HG03521 (cell line): ENCODE measurements around the gene RBFA.
"Not testable (repeated sequence)": the region's sequence is repeated elsewhere in the genome, so short reads cannot be mapped to it uniquely, and the experiment has no call there.

Experiments
- ATAC-seq: cut with Tn5 transposase; IDR thresholded peaks from one replicate; pipeline ENCODE4 v1.9.1; 2021; ENCODE audit warnings: mild to moderate bottlenecking, moderate library complexity; ENCODE audit not compliant: unreplicated experiment

RBFA gene

GRCh38 chr18:80027719-80028118 lies 6.5 kb upstream of the RBFA start:
- ATAC-seq: not testable (repeated sequence)

DNA sequence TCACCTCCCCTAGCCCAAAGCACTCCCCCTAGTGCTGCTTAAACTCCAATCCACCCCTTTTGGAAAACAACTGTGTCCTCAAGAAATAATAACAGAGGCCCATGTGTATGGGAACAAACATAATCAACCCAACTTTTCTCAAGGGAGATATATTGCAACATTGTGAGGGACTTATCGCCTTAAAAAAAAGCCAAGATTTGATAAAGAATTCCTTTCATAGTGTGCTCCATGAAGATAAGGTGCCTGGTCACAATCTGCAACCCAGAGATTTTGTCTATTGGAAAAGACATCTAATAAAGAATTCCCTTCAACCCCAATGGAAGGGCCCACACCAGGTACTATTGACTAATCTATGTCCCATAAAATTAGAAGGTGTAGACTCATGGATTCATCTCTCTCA lies 4.5 kb upstream of the RBFA start:
- no peak for ATAC-seq

DNA sequence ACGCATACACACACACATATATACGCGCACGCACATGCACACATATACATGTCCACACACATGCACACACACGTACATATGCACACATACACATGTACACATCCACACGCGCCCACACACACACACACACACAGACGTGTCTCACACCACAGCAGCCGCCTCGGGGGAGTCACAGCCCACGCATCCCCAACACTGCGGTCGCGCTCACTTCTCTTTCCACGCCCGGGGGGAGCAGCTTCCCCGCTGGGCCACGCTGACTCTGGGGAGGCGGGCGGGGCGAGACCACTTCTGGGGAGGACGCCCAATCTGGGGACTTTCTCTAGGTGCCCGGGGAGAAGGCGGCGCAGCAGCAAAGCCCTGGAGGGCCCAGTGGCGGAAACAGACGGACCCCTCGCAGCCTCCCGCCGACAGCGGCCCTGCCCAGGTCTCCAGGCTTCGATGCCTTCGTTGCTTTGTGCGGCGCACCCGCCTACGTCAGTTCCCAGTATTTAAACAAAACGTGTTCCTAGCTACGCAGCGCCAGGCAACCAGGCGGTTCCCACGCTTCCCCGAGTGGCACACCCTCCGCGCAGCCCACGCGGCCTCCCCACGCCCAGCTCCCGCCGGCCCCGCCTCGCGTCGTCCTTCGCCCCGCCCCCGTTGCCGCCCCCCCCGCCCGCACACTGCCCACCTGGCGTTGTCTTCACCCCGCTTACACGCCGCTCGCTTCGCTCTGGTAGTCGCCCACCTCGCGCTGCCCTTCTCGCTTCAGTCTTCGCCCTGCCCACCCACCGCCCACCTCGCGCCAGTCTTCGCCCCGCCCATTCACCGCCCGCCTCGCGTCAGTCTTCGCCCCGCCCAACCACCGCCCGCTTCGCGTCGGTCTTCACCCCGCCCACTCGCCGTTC lies 810 bp upstream of the RBFA start:
- peak; percentile 46 for ATAC-seq

DNA sequence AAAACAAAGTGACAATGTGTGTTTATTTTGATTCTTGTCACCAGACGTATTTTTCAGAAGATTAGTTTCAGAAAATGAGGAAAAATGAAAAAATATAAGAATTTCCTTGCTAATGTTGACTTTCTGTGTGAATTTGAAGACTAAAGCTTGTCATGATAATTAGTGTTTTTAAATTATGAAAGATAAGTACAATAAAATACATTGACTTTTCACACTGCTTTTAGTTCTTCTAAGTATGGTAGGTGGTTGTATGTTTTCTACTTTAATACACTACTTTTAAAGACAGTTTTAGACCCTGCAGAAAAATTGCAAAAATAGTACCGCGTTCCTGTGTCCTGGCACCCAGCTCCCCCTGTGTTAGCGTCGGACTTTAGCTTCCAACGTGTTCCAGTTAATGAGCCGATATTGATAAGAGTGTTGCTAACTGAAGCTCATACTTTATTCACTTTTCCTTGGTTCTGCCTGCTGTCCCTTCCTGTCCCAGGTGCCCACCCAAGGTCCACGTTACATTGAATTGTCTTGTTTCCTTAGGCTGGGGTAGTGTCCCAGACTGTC lies 695 bp downstream of the RBFA start:
- ATAC-seq: no peak

DNA sequence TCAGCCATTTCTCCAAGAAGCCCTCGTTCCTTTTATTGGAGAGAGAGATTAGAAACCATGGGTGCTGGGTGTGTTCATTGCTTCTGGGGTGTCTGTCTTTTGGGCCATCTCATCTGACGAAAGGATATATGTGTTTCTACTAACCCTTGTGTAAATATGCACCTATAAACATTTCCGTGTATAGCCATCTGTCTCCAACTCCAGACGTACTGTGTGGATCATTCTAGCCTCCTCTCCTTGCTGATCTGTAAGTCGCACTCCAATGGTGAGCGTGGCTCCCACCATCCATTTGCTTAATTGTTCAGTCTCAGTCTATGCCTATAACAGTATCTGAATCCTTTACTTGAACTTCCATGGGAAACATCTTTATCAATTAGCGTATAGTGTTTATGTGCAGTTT lies 1.8 kb downstream of the RBFA start:
- ATAC-seq: no peak

DNA sequence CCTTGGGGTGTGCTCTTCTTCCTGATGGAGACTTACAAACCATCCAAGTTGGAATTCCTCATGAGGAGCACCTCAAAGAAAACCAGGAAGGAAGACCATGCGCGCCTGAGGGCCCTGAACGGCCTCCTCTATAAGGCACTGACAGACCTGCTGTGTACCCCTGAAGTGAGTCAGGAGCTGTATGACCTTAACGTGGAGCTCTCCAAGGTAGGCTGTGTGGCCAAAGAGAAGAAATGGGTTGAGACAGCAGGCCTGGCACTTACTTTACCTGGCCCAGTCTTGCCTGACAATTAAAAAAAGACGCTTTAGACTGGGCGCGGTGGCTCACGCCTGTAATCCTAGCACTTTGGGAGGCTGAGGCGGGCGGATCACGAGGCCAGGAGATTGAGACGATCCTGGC lies 3.1 kb downstream of the RBFA start:
- no peak for ATAC-seq

GRCh38 chr18:80037869-80038630 lies 3.8 kb downstream of the RBFA start:
- ATAC-seq: no peak

DNA sequence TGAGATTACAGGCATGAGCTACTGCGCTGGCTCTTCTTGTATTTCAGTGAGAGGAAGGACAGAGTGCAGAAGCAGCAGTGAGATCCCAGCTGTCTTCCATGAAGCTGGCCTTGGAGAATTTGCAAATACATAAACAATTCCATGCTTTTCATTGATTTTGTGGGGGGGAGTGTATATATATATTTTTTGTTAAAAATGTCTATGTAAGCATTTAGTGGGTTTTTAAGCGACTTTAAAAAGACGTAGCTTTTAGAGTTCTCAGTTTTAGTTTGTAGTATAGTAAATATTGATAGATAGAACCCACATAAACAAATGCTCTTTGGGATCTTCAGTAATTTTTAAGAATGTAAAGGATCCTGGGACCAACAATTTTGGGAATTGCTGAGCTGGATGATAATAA lies 6.3 kb downstream of the RBFA start:
- no peak for ATAC-seq

DNA sequence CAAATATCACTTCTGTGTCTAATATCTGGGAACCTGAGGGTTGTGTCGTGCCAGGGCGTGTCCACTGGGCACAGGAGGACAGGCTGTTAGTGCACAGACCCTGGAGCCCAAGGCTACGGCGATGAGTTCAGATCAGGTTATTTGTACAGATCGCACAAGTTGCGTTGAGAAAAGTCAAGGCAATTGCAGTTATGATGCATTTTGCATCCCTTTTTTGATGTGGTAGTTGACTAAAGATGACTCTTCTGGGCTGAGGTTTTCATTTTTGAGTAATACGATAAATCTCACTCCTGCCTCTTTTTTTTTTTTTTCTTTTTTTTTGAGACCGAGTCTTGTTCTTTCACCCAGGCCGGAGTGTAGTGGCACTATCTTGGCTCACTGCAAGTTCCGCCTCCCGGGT lies 7.2 kb downstream of the RBFA start:
- no peak for ATAC-seq

DNA sequence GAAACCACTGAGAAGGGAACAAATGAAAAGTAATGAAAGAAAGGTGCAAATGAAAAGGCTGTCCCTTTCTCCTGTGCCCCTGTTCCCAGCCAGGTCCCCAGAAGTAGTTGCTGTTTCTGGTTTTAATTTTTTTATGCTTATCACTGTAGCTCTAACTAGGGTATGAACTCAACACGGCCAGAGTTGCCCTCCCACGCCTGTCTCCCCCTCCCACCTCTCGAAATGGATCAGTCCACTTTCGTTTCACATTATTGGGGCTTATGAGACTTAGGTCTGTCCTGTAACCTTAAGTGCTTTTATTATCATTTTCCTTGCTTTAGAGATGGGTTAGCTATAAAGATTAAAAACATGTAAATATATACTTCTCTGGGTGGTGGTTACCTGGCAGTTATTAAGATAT lies 8.6 kb downstream of the RBFA start:
- no peak for ATAC-seq

GRCh38 chr18:80044072-80044471 lies 9.8 kb downstream of the RBFA start:
- no peak for ATAC-seq

DNA sequence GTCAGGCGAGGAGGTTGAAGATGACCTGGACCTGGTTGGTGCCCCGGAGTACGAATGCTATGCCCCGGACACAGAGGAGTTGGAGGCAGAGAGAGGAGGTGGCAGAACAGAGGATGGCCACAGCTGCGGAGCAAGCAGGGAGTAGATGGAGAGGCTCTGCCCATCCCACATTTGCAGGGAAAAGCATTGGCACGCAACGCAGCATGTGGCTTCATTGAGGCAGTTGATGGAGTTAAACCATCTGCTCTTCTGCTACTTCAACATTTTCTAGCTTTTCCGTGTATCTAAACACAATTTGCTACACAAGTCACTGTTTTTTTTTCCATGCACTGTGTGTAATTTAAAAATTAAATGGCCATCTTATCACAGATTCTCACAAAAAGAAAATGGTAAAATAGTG lies 11.8 kb downstream of the RBFA start:
- ATAC-seq: no peak

GRCh38 chr18:80046431-80046830 lies 12.2 kb downstream of the RBFA start:
- ATAC-seq: no peak

DNA sequence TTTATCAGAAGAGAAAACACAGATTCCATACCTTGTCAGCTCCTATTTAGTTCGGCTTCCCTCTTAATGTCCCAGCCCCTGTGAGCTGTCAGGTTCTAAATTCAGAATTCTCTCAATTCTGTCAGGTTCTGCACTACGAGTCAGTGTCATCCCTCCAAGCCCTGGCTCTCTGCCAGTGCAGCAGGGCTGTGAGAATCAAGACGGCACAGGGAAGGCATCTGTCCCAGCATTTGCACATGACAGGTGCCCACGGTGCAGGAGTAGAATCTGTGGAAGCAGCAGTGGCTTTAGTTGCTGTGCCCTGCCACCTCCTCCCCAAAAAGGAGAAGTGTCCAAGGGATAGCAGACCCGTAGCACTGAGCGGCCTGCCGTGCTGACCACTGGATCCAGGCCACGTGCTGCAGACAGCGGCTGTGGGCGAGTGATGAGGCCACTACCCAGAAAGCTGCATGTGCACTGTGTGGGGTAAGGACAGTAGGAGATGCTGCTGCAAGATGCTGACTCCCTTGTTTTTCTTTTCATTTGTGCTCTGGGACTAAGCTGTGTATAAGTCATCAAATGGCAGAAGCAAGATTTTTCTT lies 12.8 kb downstream of the RBFA start:
- no peak for ATAC-seq

DNA sequence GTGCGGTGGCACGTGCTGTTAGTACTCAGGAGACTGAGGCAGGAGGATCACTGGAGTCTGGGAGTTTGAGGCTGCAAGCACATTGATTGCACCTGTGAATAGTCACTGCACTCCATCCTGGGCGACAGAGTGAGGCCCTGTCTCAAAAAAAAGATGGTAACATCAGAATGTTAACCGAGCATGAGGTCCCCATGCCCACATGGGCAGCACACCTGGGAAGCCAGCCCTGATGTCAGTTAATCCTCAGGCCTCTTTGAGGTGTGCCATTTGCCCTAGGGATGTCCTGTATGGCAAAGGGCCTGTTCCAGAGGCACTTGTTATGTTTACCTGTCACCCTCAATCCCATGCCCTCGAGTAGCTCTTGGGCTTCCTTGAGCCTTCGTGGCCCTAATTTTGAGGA lies 16.6 kb downstream of the RBFA start:
- no peak for ATAC-seq

- ATAC-seq: no peak
These were observed 21.9 kb downstream of the RBFA start for GRCh38 chr18:80056095-80056494.

DNA sequence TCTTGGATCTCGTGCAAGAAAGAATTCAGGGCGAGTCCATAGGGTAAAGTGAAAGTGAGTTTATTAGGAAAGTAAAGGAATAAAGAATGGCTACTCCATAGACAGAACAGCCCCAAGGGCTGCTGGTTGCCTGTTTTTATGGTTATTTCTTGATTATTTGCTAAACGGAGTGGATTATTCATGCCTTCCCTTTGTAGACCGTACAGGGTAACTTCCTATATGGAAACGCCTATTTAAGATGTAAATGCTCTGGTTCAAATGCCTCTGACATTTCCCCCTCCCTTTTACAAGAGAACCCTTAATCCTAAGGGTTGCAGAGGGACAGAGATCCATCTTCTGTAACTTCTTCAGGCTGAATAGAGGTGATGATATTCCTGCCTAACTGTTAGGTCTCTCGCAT lies 25.7 kb downstream of the RBFA start:
- ATAC-seq: no peak

DNA sequence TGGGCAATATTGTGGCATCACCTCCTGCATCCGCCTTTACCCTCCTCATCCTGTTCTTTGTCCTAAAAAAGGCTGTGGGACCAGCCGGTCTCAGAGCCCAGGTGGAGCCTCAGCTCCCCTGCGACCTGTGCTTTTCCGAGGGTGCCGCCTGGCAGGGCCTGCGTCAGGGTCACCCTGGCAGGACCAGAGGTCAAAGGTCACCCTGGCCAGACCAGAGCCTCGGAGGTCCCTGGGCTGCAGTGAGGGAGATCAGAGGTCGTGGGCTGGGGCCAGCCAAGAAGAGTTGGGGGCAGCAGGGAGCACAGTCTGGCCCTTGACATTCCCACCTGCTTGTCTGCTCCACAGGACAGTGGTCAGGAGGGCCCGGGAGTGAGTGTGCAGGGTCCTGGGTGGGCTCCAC lies 31.5 kb downstream of the RBFA start:
- no peak for ATAC-seq

- ATAC-seq: no peak
These were observed 33.1 kb downstream of the RBFA start for GRCh38 chr18:80067321-80067720.

DNA sequence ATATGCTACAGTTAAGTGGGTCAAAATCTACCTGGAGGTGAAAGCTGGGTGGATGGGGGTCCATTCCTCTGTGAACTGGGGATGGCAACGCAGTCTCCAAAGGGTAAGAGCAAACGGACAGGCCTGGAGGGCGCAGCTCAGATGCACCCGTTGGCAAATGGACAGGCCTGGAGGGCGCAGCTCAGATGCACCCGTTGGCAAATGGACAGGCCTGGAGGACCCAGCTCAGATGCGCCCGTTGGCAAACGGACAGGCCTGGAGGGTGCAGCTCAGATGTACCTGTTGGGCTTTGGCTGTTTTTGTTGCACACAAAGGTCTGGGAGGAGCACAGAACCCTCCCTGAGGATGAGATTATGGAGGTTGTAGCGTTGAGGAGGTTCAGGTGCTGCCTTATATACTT lies 33.7 kb downstream of the RBFA start:
- ATAC-seq: no peak

- ATAC-seq: no peak
These were observed 34.5 kb downstream of the RBFA start for GRCh38 chr18:80068571-80069272.
